Mesenchymal stem cell (in vitro differentiated cells and primary cell): Measurements from ENCODE around the gene MGAT4A.

ENCODE experiments used
- DNase-seq: peaks from one replicate; pipeline ENCODE4 v3.0.0-alpha.2; 2013
- H2AFZ ChIP-seq: one replicate; pipeline ENCODE4 v1.6.1; 2013; ENCODE audit warnings: low read depth, mild to moderate bottlenecking, control low read depth, inconsistent platforms, low read length, moderate library complexity
- H2AK5ac ChIP-seq: 2 replicates; pipeline ENCODE4 v1.6.1; 2013; ENCODE audit warnings: low read length, moderate library complexity, mild to moderate bottlenecking, inconsistent platforms; ENCODE audit not compliant: severe bottlenecking
- H2BK120ac ChIP-seq: one replicate; pipeline ENCODE4 v1.6.1; 2013; ENCODE audit warnings: low read depth, mild to moderate bottlenecking, inconsistent platforms, low read length, moderate library complexity
- H2BK12ac ChIP-seq, 2 experiments: one replicate each; pipeline ENCODE4 v1.6.1; 2013; ENCODE audit warnings: inconsistent platforms in 2 of 2, low read length in 2 of 2, mild to moderate bottlenecking in 2 of 2, moderate library complexity in 2 of 2, control low read depth in 1 of 2
- H2BK15ac ChIP-seq: one replicate; pipeline ENCODE4 v1.6.1; 2013; ENCODE audit warnings: mild to moderate bottlenecking, low read depth, inconsistent platforms; ENCODE audit not compliant: poor library complexity, severe bottlenecking
- H2BK5ac ChIP-seq: 2 replicates; pipeline ENCODE4 v1.6.1; 2013; ENCODE audit warnings: low read depth, mild to moderate bottlenecking, low read length, control low read depth, inconsistent platforms; ENCODE audit not compliant: poor library complexity, severe bottlenecking
- H3K14ac ChIP-seq, 2 experiments: one replicate each; pipeline ENCODE4 v1.6.1; 2013; ENCODE audit warnings: inconsistent platforms in 2 of 2, low read length in 2 of 2, control low read depth in 1 of 2, mild to moderate bottlenecking in 1 of 2, moderate library complexity in 1 of 2
- H3K18ac ChIP-seq, 2 experiments: one replicate each; pipeline ENCODE4 v1.6.1; 2013; ENCODE audit warnings: inconsistent platforms in 2 of 2, low read length in 2 of 2, control low read depth in 1 of 2, low read depth in 1 of 2, mild to moderate bottlenecking in 1 of 2
- H3K23ac ChIP-seq, 2 experiments: one replicate each; pipeline ENCODE4 v1.6.1; 2013; ENCODE audit warnings: inconsistent platforms in 2 of 2, low read length in 2 of 2, mild to moderate bottlenecking in 2 of 2, moderate library complexity in 2 of 2, control low read depth in 1 of 2
- H3K27ac ChIP-seq: 2 replicates; pipeline ENCODE4 v1.5.1; 2013; ENCODE audit warnings: mild to moderate bottlenecking, moderate library complexity, low read length, control low read depth, inconsistent platforms; ENCODE audit not compliant: poor library complexity, severe bottlenecking
- H3K27me3 ChIP-seq, 2 experiments: 2 replicates each; pipeline versions ENCODE4 v1.6.1 to v1.7.0; 2013; ENCODE audit warnings: low read length in 2 of 2, mild to moderate bottlenecking in 2 of 2, moderate library complexity in 2 of 2, control low read depth in 1 of 2, inconsistent platforms in 1 of 2; ENCODE audit not compliant: control insufficient read depth in 1 of 2, insufficient read depth in 1 of 2
- H3K36me3 ChIP-seq, 2 experiments: 2 replicates each; pipeline versions ENCODE4 v1.6.1 to v1.7.0; 2013; ENCODE audit warnings: low read length in 2 of 2, control low read depth in 1 of 2, inconsistent platforms in 1 of 2, low read depth in 1 of 2, mild to moderate bottlenecking in 1 of 2; ENCODE audit not compliant: insufficient read depth in 2 of 2, control insufficient read depth in 1 of 2
- H3K4ac ChIP-seq, 2 experiments: one replicate each; pipeline ENCODE4 v1.6.1; 2013; ENCODE audit warnings: inconsistent platforms in 2 of 2, low read length in 2 of 2, mild to moderate bottlenecking in 2 of 2, moderate library complexity in 2 of 2, control low read depth in 1 of 2, low read depth in 1 of 2
- H3K4me1 ChIP-seq: 2 replicates; pipeline ENCODE4 v1.6.1; 2013; ENCODE audit warnings: low read depth, low read length, control low read depth; ENCODE audit not compliant: control insufficient read depth, insufficient read depth
- H3K4me2 ChIP-seq: 2 replicates; pipeline ENCODE4 v1.6.1; 2013; ENCODE audit warnings: low read length, mild to moderate bottlenecking, inconsistent platforms; ENCODE audit not compliant: poor library complexity, severe bottlenecking
- H3K4me3 ChIP-seq, 2 experiments: 2 replicates each; pipeline versions ENCODE4 v1.5.1 to v1.7.0; 2013; ENCODE audit warnings: low read length in 2 of 2, mild to moderate bottlenecking in 2 of 2, control low read depth in 1 of 2, low read depth in 1 of 2; ENCODE audit not compliant: insufficient read depth in 1 of 2
- H3K79me1 ChIP-seq: replicated peaks from 2 replicates; pipeline ENCODE4 v1.6.1; 2013; ENCODE audit warnings: mild to moderate bottlenecking, control low read depth, low read length, inconsistent platforms; ENCODE audit not compliant: poor library complexity, severe bottlenecking
- H3K9ac ChIP-seq: 2 replicates; pipeline ENCODE4 v1.7.0; 2013; ENCODE audit warnings: mild to moderate bottlenecking, low read length, moderate library complexity
- H3K9me3 ChIP-seq: 2 replicates; pipeline ENCODE4 v1.7.0; 2013; ENCODE audit warnings: mild to moderate bottlenecking, low read length; ENCODE audit not compliant: control insufficient read depth
- H4K8ac ChIP-seq: one replicate; pipeline ENCODE4 v1.6.1; 2013; ENCODE audit warnings: inconsistent platforms, mild to moderate bottlenecking, low read length, moderate library complexity
- H4K91ac ChIP-seq: one replicate; pipeline ENCODE4 v1.6.1; 2013; ENCODE audit warnings: mild to moderate bottlenecking, low read length, inconsistent platforms
- WGBS: methylation state at CpG from one replicate; pipeline ENCODE4 v1.1.7; 2013; ENCODE audit warnings: mixed read lengths; 5-methylcytosine and 5-hydroxymethylcytosine counted together

The MGAT4A gene

DNA sequence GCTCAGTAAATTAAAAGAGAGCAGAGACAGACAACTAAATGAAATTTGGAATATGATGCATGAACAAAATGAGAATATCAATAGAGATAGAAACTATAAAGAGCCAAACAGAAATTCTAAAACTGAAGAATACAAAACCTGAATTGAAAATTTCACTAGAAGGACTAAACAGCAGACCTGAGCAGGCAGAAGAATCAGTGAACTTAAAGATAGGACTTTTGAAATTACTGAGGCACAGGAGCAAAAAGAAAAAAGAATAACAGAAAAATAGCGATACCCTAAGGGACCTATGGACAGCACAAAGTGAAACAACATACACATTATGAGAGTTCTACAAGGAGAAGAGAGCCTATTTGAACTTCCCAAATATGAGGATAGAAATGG, 80.9 kb downstream of the MGAT4A start:
- Histone ChIP-seq H3K79me1 (no peaks in the 10 kb centered on the region), H3K4me2 (no peak overlapping the region), H2AK5ac (no peak overlapping the region), H2BK15ac (no peak overlapping the region), H3K9me3 (no peaks in the 10 kb centered on the region), H3K4ac (no peak overlapping the region), H3K36me3 (no peaks in the 10 kb centered on the region), H3K4me1 (no peaks in the 10 kb centered on the region), H2BK120ac (no peak overlapping the region), H3K18ac (no peak overlapping the region), H3K23ac (no peak overlapping the region), H3K27me3 (peaks cover 0 to 4% of the 10 kb centered on the region in 2 experiments), H4K91ac (no peak overlapping the region), H2BK5ac (no peak overlapping the region), H3K27ac (no peak overlapping the region), H2AFZ (no peak overlapping the region), H3K9ac (no peak overlapping the region), H3K4me3 (no peak overlapping the region), H4K8ac (no peak overlapping the region), H2BK12ac (no peak overlapping the region), H3K14ac (no peak overlapping the region)
- no peak for DNase-seq
- WGBS: no CpG with 5 or more reads among the region's 1 CpG

DNA sequence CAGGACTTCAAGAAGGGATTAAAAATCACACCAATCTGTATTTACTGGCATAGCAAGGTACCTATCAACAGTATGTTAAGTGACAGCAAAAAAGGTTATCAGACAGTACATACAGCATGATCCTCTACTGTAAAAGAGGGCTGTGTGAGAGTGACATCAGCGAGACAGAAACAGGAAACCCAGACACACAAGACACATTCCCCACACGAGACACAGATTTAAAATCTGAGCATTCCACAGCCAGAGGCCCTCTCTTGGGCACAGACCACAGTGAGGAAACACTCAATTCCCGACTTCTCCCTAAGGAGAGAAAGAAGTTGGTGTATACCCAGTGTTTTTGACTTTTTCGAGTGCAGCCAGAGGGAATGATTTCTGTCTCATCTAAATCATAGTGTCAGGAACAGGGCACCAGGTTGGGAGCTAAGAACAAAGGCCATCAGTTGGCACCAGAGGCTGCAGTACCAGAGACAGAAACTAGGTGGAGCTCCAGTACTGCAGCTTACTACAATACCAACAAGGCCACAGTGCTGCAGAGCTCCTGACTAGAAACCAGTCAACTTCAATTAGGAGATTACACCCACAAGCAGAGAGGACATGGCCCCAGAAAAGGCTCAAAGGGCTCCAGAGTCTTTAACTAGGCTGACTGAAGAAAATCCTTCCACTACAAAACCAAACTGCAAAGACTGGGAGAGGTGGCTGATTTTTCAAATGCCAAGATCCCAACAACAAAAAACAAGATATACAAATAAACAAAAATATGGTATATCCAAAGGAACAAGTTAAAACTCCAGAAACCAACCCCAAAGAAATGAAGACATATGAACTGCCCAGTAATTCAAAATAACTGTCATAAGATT, 81.6 kb downstream of the MGAT4A start:
- Histone ChIP-seq H3K27ac (no peak overlapping the region), H3K4me2 (no peak overlapping the region), H3K4me3 (no peak overlapping the region), H2BK15ac (no peak overlapping the region), H3K79me1 (no peaks in the 10 kb centered on the region), H3K36me3 (no peaks in the 10 kb centered on the region), H3K27me3 (peaks cover 0 to 7% of the 10 kb centered on the region in 2 experiments), H2BK5ac (no peak overlapping the region), H3K23ac (no peak overlapping the region), H2AK5ac (no peak overlapping the region), H3K4ac (no peak overlapping the region), H3K18ac (no peak overlapping the region), H2BK12ac (no peak overlapping the region), H2AFZ (no peak overlapping the region), H2BK120ac (no peak overlapping the region), H3K9me3 (no peaks in the 10 kb centered on the region), H4K8ac (no peak overlapping the region), H4K91ac (no peak overlapping the region), H3K9ac (no peak overlapping the region), H3K4me1 (no peaks in the 10 kb centered on the region), H3K14ac (no peak overlapping the region)
- DNase-seq: peak; percentile 74
- 10% methylated on average over 3 of the region's 4 CpGs for WGBS

- H2BK120ac ChIP-seq: no peak overlapping the region
These were observed 82.5 kb downstream of the MGAT4A start for GRCh38 chr2:98648451-98648850.

DNA sequence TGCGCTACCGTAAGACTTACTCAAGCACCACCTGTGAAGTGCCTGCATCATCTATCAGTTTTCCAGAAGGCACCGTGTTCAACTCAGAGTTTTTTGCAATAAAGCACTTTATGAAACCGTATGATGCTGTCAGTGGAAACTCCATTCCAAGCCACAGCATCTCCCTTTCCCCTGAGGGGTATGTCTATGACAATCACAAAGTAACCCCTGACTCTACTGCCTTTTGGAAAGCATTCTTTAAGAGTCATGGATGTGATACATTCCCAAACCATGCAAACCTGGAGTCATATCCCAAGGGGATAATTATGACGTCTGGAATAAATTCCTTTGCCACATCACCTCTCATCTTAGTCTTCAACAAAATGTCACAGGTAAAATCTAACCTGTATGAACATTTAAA, 83.3 kb downstream of the MGAT4A start:
- no peak overlapping the region for H3K4me3 ChIP-seq
- H3K18ac ChIP-seq: no peak overlapping the region
- H3K36me3 ChIP-seq: no peaks in the 10 kb centered on the region
- H2AK5ac ChIP-seq: no peak overlapping the region
- DNase-seq: no peak
- no peak overlapping the region for H2BK15ac ChIP-seq
- H3K9me3 ChIP-seq: no peaks in the 10 kb centered on the region
- H3K9ac ChIP-seq: no peak overlapping the region
- H2AFZ ChIP-seq: no peak overlapping the region
- H3K27ac ChIP-seq: no peak overlapping the region
- H3K4ac ChIP-seq: no peak overlapping the region
- H2BK12ac ChIP-seq: no peak overlapping the region
- H3K4me2 ChIP-seq: no peak overlapping the region
- no peak overlapping the region for H2BK120ac ChIP-seq
- H3K27me3 ChIP-seq: peaks cover 0 to 7% of the 10 kb centered on the region in 2 experiments
- no peak overlapping the region for H3K14ac ChIP-seq
- WGBS: 67% methylated on average over 5 of the region's 5 CpGs
- H3K4me1 ChIP-seq: no peaks in the 10 kb centered on the region
- H3K79me1 ChIP-seq: no peaks in the 10 kb centered on the region
- no peak overlapping the region for H4K8ac ChIP-seq
- no peak overlapping the region for H2BK5ac ChIP-seq
- no peak overlapping the region for H4K91ac ChIP-seq
- no peak overlapping the region for H3K23ac ChIP-seq

More at GRCh38 chr2:98648451-98648850, 82.5 kb downstream of the MGAT4A start:
- no peak overlapping the region for H3K9ac ChIP-seq
- H4K8ac ChIP-seq: no peak overlapping the region
- WGBS: 90% methylated on average over 4 of the region's 4 CpGs
- H2AK5ac ChIP-seq: no peak overlapping the region
- no peak overlapping the region for H3K27ac ChIP-seq
- no peaks in the 10 kb centered on the region for H3K79me1 ChIP-seq
- no peak overlapping the region for H3K4me3 ChIP-seq
- no peak overlapping the region for H2BK12ac ChIP-seq
- no peak overlapping the region for H3K18ac ChIP-seq
- DNase-seq: no peak
- H3K4me1 ChIP-seq: no peaks in the 10 kb centered on the region
- H3K14ac ChIP-seq: no peak overlapping the region
- H3K4me2 ChIP-seq: no peak overlapping the region
- H3K4ac ChIP-seq: no peak overlapping the region
- no peak overlapping the region for H2BK5ac ChIP-seq
- no peaks in the 10 kb centered on the region for H3K36me3 ChIP-seq
- H2BK15ac ChIP-seq: no peak overlapping the region
- H3K27me3 ChIP-seq: peaks cover 0 to 7% of the 10 kb centered on the region in 2 experiments
- H3K9me3 ChIP-seq: no peaks in the 10 kb centered on the region
- H2AFZ ChIP-seq: no peak overlapping the region
- H3K23ac ChIP-seq: no peak overlapping the region
- H4K91ac ChIP-seq: no peak overlapping the region
